Sigmoid colon (tissue), 7 donors: Measurements from ENCODE around the gene POLR3E. TPM values are rescaled to one million over a fixed set of nuclear protein-coding genes. Genes with fewer than 3 reads are reported as not detected.
A peak's percentile ranks its signal among the peaks of the same experiment; 100 is the strongest.

Experiments used
- DNase-seq: peaks from one replicate; pipeline ENCODE4 v3.0.0-alpha.2; 2019
- H3K27ac ChIP-seq, 4 donors: fragments of 200-600 bp; sonication (generic); one replicate each; pipeline ENCODE4 v1.5.1; 2016 to 2019; ENCODE audit warnings: mild to moderate bottlenecking in 1 of 4
- H3K27me3 ChIP-seq, 3 donors: fragments of 200-600 bp; sonication (generic); one replicate each; pipeline ENCODE4 v1.5.1; 2019; ENCODE audit warnings: mild to moderate bottlenecking in 1 of 3
- H3K36me3 ChIP-seq, 4 donors: fragments of 200-600 bp; sonication (generic); one replicate each; pipeline ENCODE4 v1.5.1; 2016 to 2019
- H3K4me1 ChIP-seq, 4 donors: fragments of 200-600 bp; sonication (generic); one replicate each; pipeline ENCODE4 v1.5.1; 2017 to 2019
- H3K4me3 ChIP-seq, 4 donors: fragments of 200-600 bp; sonication (generic); one replicate each; pipeline ENCODE4 v1.5.1; 2017 to 2019; ENCODE audit warnings: mild to moderate bottlenecking in 2 of 4, moderate library complexity in 1 of 4
- H3K9me3 ChIP-seq, 4 donors: fragments of 200-600 bp in 3 of 4; sonication (generic) in 3 of 4; one replicate each; pipeline versions ENCODE4 v1.5.1 to v1.6.1; 2013 to 2019
- EP300 ChIP-seq, 4 donors: sonication (generic); formaldehyde crosslinking; IDR thresholded peaks; one replicate each; pipeline ENCODE4 v1.6.1; 2017; ENCODE audit warnings: antibody characterized with exemption in 4 of 4
- POLR2A ChIP-seq, 2 donors: fragments of 450-650 bp; IDR thresholded peaks; one replicate each; pipeline ENCODE4 v1.6.1; 2016; ENCODE audit warnings: antibody characterized with exemption in 2 of 2, mild to moderate bottlenecking in 2 of 2, moderate library complexity in 2 of 2
- POLR2AphosphoS5 ChIP-seq, 4 donors: sonication (generic); formaldehyde crosslinking; IDR thresholded peaks; one replicate each; pipeline ENCODE4 v1.6.1; 2017; ENCODE audit warnings: antibody characterized with exemption in 4 of 4
- WGBS, 2 donors: extraction: QIAGEN DNeasy Blood & Tissue Kit; methylation state at CpG; one replicate each; pipeline ENCODE4 v1.1.7; 2013; 5-methylcytosine and 5-hydroxymethylcytosine counted together
- intact Hi-C: fragments of 100-400 bp; cut with DNase I; formaldehyde crosslinking; loops from one replicate; pipeline ENCODE4 v1.15.1; 2023
- polyA plus RNA-seq, 3 donors: library from polyadenylated mRNA; stranded (reverse); fragments of 200-250 nt; gene quantifications; one replicate each; pipeline ENCODE4 v1.2.3, GENCODE V29; 2013
- total RNA-seq, 4 donors: library from RNA; depleted of rRNA; stranded (reverse); fragments of >200 nt; gene quantifications; one replicate each; pipeline ENCODE4 v1.1.0, GENCODE V29; 2016
- TF ChIP-seq, protein P1 (sequence below), 4 experiments: fragments of 450-650 bp in 3 of 4; fragments of 200-600 bp in 1 of 4; IDR thresholded peaks; one replicate each; pipeline ENCODE4 v1.5.1; 2016 to 2019; ENCODE audit warnings: antibody characterized with exemption in 4 of 4, mild to moderate bottlenecking in 3 of 4, moderate library complexity in 2 of 4
- donor health status: healthy with polysubstance abuse.
- donor health status: Bipolar disorder and iron deficiency.
- donor health status: healthy.

Gene POLR3E
- total and polyA plus RNA-seq, 7 donors: 10.6 to 68.7 (median 39.3) TPM

DNA sequence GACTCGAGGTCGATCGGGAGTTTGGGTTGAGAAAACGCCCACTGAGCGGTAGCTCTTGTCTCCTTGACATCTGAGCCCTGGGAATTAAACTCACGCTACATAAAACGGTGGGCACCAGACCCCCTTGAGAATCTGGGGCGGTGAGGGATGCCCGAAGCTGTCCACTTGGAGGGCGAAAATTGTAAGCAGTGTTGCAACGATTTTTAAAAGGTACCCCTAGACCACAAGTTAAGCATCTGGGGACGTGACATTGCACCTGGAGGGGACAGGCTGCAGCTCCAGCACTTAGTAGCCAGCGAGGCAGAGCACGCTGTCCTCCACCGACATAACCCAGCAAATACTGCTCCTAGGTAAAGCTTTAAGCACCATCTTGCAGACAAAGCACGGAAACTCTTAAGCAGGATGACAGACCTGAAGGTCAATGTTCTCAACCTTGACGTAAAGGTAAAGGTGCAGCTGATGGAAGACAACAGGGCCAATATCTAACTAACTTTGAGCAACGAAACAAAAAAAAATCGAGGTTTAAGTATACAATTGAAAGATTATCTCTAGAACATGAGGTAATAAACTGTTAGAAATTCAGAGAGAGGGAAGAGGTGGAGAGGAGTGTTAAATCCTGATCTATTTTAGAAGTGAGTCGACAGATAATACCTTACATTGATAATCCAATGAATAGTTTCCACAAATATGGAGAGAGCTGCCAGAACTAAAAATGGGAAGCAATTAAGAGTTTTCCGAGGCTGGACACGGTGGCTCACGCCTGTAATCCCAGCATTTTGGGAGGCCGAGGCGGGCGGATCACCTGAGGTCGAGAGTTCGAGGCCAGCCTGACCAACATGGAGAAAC, 78.1 kb downstream of the POLR3E start:
- intact Hi-C loops: no loop called here
- peaks cover 0 to 39% (median 36%) of the 10 kb centered on the region in 4 donors for H3K4me1 ChIP-seq
- peak overlapping the region; percentile 91 to 95 (median 94) for H3K27ac ChIP-seq

DNA sequence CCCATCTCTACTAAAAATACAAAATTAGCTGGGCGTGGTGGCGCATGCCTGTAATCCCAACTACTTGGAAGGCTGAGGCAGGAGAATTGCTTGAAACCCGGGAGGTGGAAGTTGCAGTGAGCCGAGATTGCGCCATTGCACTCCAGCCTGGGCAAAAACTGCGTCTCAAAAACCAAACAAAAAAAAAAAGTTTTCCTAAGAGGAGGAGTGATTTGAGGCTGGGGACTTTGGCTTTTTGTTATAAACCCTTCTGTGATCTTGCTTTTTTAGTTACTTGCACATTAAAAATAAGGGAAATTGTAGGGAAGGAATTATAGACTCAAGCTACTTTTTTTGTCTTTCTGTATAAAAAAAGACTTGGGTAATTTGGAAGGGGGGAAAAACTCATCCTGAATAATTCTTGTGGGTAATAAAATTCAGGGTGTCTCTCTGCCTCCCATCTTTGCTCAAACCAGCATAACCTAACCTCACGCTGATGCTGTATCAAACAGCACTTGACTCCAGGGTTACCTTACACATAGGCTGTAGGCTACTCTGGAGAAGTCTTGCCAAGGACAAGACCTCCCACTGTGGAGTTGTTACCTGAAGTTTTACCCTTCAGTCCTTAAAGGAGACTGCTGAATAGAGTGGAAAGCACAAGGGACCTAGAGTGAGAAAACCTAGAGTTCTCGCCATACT, 78.9 kb downstream of the POLR3E start:
- Histone ChIP-seq H3K36me3 (no peaks in the 10 kb centered on the region), H3K9me3 (no peaks in the 10 kb centered on the region), H3K4me3 (no peak overlapping the region), H3K4me1 (peaks cover 0 to 32% (median 28%) of the 10 kb centered on the region in 4 donors), H3K27me3 (no peaks in the 10 kb centered on the region), H3K27ac (no peak overlapping the region)
- 89 to 94% methylated on average over 8 of the region's 8 CpGs for WGBS, 2 donors
- TF ChIP-seq, protein P1, sequence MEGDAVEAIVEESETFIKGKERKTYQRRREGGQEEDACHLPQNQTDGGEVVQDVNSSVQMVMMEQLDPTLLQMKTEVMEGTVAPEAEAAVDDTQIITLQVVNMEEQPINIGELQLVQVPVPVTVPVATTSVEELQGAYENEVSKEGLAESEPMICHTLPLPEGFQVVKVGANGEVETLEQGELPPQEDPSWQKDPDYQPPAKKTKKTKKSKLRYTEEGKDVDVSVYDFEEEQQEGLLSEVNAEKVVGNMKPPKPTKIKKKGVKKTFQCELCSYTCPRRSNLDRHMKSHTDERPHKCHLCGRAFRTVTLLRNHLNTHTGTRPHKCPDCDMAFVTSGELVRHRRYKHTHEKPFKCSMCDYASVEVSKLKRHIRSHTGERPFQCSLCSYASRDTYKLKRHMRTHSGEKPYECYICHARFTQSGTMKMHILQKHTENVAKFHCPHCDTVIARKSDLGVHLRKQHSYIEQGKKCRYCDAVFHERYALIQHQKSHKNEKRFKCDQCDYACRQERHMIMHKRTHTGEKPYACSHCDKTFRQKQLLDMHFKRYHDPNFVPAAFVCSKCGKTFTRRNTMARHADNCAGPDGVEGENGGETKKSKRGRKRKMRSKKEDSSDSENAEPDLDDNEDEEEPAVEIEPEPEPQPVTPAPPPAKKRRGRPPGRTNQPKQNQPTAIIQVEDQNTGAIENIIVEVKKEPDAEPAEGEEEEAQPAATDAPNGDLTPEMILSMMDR (IDR thresholded peaks at IDR 0.05): no peak
- TF ChIP-seq EP300 (IDR thresholded peaks at IDR 0.05) (no peak), POLR2AphosphoS5 (IDR thresholded peaks at IDR 0.05) (no peak), POLR2A (IDR thresholded peaks at IDR 0.05) (no peak)
- intact Hi-C loops: no loop called here
- DNase-seq: no peak

More for the DNA sequence above, 78.1 kb downstream of the POLR3E start:
- H3K27me3 ChIP-seq: no peaks in the 10 kb centered on the region
- no peak for DNase-seq
- TF ChIP-seq EP300 (IDR thresholded peaks at IDR 0.05) (no peak), POLR2A (IDR thresholded peaks at IDR 0.05) (no peak), POLR2AphosphoS5 (IDR thresholded peaks at IDR 0.05) (no peak)
- TF ChIP-seq, protein P1 (IDR thresholded peaks at IDR 0.05): no peak
- H3K9me3 ChIP-seq: no peaks in the 10 kb centered on the region
- WGBS, 2 donors: 32 to 37% methylated on average over 28 of the region's 28 CpGs
- peak overlapping the region; percentile 78 to 95 (median 78) for H3K4me3 ChIP-seq
- H3K36me3 ChIP-seq: no peaks in the 10 kb centered on the region

DNA sequence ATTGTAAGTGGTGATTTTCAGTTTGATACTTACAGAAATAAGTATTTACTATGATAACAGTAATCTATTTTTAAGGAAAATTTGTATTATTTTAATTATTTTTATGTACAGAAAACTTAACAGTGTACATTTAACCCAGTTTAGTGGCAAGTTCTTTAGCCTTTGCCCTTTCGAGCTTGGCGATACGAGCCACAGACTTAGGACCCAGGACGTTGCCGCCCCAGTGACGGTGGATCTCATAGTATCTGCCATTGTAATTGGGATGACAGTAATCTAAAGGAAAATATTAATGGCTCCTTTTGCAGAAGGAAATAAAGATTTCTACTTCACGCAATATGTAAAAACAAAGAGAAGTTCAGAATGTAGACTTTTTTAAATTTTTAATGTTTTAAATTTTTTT, 82.4 kb downstream of the POLR3E start:
- Histone ChIP-seq H3K27me3 (no peaks in the 10 kb centered on the region), H3K4me1 (peaks cover 0 to 7% (median 6%) of the 10 kb centered on the region in 4 donors), H3K9me3 (no peaks in the 10 kb centered on the region), H3K4me3 (no peak overlapping the region), H3K27ac (no peak overlapping the region), H3K36me3 (no peaks in the 10 kb centered on the region)
- intact Hi-C loops: no loop called here
- 97 to 98% methylated on average over 7 of the region's 7 CpGs for WGBS, 2 donors
- no peak for TF ChIP-seq POLR2A (IDR thresholded peaks at IDR 0.05)
- TF ChIP-seq EP300 (IDR thresholded peaks at IDR 0.05): no peak
- TF ChIP-seq, protein P1 (IDR thresholded peaks at IDR 0.05): no peak
- no peak for TF ChIP-seq POLR2AphosphoS5 (IDR thresholded peaks at IDR 0.05)
- no peak for DNase-seq

DNA sequence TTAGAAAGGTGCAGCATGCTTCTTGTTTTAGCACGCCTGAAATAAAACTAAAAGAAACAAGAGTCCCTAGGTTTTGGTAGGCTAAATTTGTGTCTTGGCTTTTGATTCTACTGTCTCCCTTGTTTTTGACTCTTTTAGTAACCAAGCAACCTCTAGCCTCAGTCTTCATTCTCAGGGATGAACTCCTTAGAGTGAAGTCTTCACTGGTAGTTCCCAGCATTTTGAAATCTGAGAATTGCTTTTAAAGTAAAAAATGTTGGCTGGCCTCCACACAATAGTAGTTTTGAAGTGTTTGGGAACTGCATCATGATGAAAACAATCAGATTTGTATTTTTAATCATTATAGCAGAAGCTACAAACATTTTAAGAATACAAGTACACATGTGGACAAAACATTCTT, 83.3 kb downstream of the POLR3E start:
- H3K4me1 ChIP-seq: peaks cover 0 to 1% (median 0%) of the 10 kb centered on the region in 4 donors
- no peak for DNase-seq
- no peaks in the 10 kb centered on the region for H3K9me3 ChIP-seq
- H3K27ac ChIP-seq: no peak overlapping the region
- no peak overlapping the region for H3K4me3 ChIP-seq
- TF ChIP-seq EP300 (IDR thresholded peaks at IDR 0.05): no peak
- TF ChIP-seq, protein P1 (IDR thresholded peaks at IDR 0.05): no peak
- TF ChIP-seq POLR2AphosphoS5 (IDR thresholded peaks at IDR 0.05): no peak
- TF ChIP-seq POLR2A (IDR thresholded peaks at IDR 0.05): no peak
- WGBS, 2 donors: 93 to 94% methylated on average over 1 of the region's 1 CpG
- no peaks in the 10 kb centered on the region for H3K27me3 ChIP-seq
- no peaks in the 10 kb centered on the region for H3K36me3 ChIP-seq
- intact Hi-C loops: no loop called here
